H9 (cell line): ENCODE data around the gene CHCHD10. TPM values are rescaled to one million over a fixed set of nuclear protein-coding genes. Genes with fewer than 3 reads are reported as not detected.

ENCODE experiments used
- DNase-seq: peaks from one replicate; pipeline ENCODE4 v3.0.0-alpha.2; 2017
- H2AFZ ChIP-seq: one replicate; pipeline ENCODE4 v1.6.1; 2013; ENCODE audit warnings: mild to moderate bottlenecking, low read length, control low read depth, moderate library complexity
- H2AK5ac ChIP-seq: 2 replicates; pipeline ENCODE4 v1.6.1; 2013; ENCODE audit warnings: low read length, control low read depth, mixed read lengths; ENCODE audit not compliant: insufficient read length
- H2BK120ac ChIP-seq: one replicate; pipeline ENCODE4 v1.6.1; 2013; ENCODE audit warnings: low read depth, mild to moderate bottlenecking, low read length, control low read depth, inconsistent platforms; ENCODE audit not compliant: poor library complexity, severe bottlenecking
- H2BK12ac ChIP-seq: 2 replicates; pipeline ENCODE4 v1.6.1; 2013; ENCODE audit warnings: low read length, control low read depth, mixed read lengths, low read depth; ENCODE audit not compliant: insufficient read length
- H2BK15ac ChIP-seq: 2 replicates; pipeline ENCODE4 v1.6.1; 2013; ENCODE audit warnings: low read depth, low read length, control low read depth
- H2BK20ac ChIP-seq: one replicate; pipeline ENCODE4 v1.6.1; 2013; ENCODE audit warnings: low read depth, mild to moderate bottlenecking, low read length, control low read depth, inconsistent platforms; ENCODE audit not compliant: poor library complexity, severe bottlenecking
- H2BK5ac ChIP-seq: 2 replicates; pipeline ENCODE4 v1.6.1; 2013; ENCODE audit warnings: low read length, control low read depth, mixed read lengths; ENCODE audit not compliant: insufficient read length
- H3K14ac ChIP-seq: 2 replicates; pipeline ENCODE4 v1.6.1; 2013; ENCODE audit warnings: low read length, control low read depth; ENCODE audit not compliant: insufficient read depth
- H3K18ac ChIP-seq: 2 replicates; pipeline ENCODE4 v1.6.1; 2013; ENCODE audit warnings: low read depth, mild to moderate bottlenecking, mixed read lengths, low read length, control low read depth; ENCODE audit not compliant: insufficient read length
- H3K23ac ChIP-seq: 2 replicates; pipeline ENCODE4 v1.6.1; 2013; ENCODE audit warnings: low read length, control low read depth, mixed read lengths, low read depth; ENCODE audit not compliant: insufficient read length
- H3K23me2 ChIP-seq: 2 replicates; pipeline ENCODE4 v1.6.1; 2013; ENCODE audit warnings: low read depth, mild to moderate bottlenecking, mixed read lengths, low read length, control low read depth; ENCODE audit not compliant: insufficient read length, poor library complexity, severe bottlenecking
- H3K27ac ChIP-seq: 2 replicates; pipeline ENCODE4 v1.5.1; 2013; ENCODE audit warnings: low read length, control low read depth, mixed read lengths, low read depth; ENCODE audit not compliant: insufficient read length
- H3K27me3 ChIP-seq: 2 replicates; pipeline ENCODE4 v1.6.1; 2013; ENCODE audit warnings: low read length, control low read depth, inconsistent platforms; ENCODE audit not compliant: insufficient read depth
- H3K4ac ChIP-seq: 2 replicates; pipeline ENCODE4 v1.6.1; 2013; ENCODE audit warnings: low read depth, mild to moderate bottlenecking, control low read depth, inconsistent platforms, low read length, moderate library complexity
- H3K4me1 ChIP-seq: 2 replicates; pipeline ENCODE4 v1.6.1; 2013; ENCODE audit warnings: low read length, control low read depth, inconsistent platforms; ENCODE audit not compliant: insufficient read depth
- H3K4me2 ChIP-seq: 2 replicates; pipeline ENCODE4 v1.6.1; 2013; ENCODE audit warnings: low read length, control low read depth, mixed read lengths; ENCODE audit not compliant: insufficient read length, insufficient read depth
- H3K56ac ChIP-seq: 2 replicates; pipeline ENCODE4 v1.6.1; 2013; ENCODE audit warnings: low read depth, mild to moderate bottlenecking, mixed read lengths, low read length, control low read depth; ENCODE audit not compliant: insufficient read length
- H3K79me1 ChIP-seq: 2 replicates; pipeline ENCODE4 v1.6.1; 2013; ENCODE audit warnings: low read depth, mild to moderate bottlenecking, moderate library complexity, low read length, control low read depth, inconsistent platforms; ENCODE audit not compliant: insufficient read depth, poor library complexity, severe bottlenecking
- H3K79me2 ChIP-seq: 2 replicates; pipeline ENCODE4 v1.6.1; 2013; ENCODE audit warnings: low read length, control low read depth, inconsistent platforms; ENCODE audit not compliant: insufficient read depth
- H3K9ac ChIP-seq: 2 replicates; pipeline ENCODE4 v1.6.1; 2013; ENCODE audit warnings: low read length, control low read depth, mixed read lengths; ENCODE audit not compliant: insufficient read length; ENCODE audit errors: extremely low read depth
- H3K9me3 ChIP-seq: one replicate; pipeline ENCODE4 v1.6.1; 2013; ENCODE audit warnings: low read depth, low read length, inconsistent platforms; ENCODE audit not compliant: control insufficient read depth
- H3T11ph ChIP-seq: one replicate; pipeline ENCODE4 v1.6.1; 2013; ENCODE audit warnings: mild to moderate bottlenecking, low read length, control low read depth, inconsistent platforms
- H4K20me1 ChIP-seq: one replicate; pipeline ENCODE4 v1.6.1; 2013; ENCODE audit not compliant: control insufficient read depth, insufficient read length, insufficient read depth
- H4K5ac ChIP-seq: 2 replicates; pipeline ENCODE4 v1.6.1; 2013; ENCODE audit warnings: low read depth, mild to moderate bottlenecking, mixed read lengths, low read length, control low read depth; ENCODE audit not compliant: insufficient read length
- H4K8ac ChIP-seq: replicated peaks from 2 replicates; pipeline ENCODE4 v1.6.1; 2013; ENCODE audit warnings: low read length, control low read depth, mixed read lengths, low read depth; ENCODE audit not compliant: insufficient read length
- H4K91ac ChIP-seq: 2 replicates; pipeline ENCODE4 v1.6.1; 2013; ENCODE audit warnings: low read depth, mild to moderate bottlenecking, moderate library complexity, mixed read lengths, low read length, control low read depth; ENCODE audit not compliant: insufficient read length
- H3K27ac Mint-ChIP-seq, 3 experiments: 2 replicates in 2 of 3; 3 replicates in 1 of 3; pipeline ENCODE4 v1.8.0; 2020 to 2021; ENCODE audit warnings: mixed read lengths in 3 of 3, mild to moderate bottlenecking in 1 of 3, moderate library complexity in 1 of 3
- H3K27me3 Mint-ChIP-seq: 2 replicates; pipeline ENCODE4 v1.8.0; 2021; ENCODE audit warnings: low read depth, mild to moderate bottlenecking, moderate library complexity, mixed read lengths
- H3K36me3 Mint-ChIP-seq, 3 experiments: 2 replicates in 2 of 3; 3 replicates in 1 of 3; pipeline ENCODE4 v1.8.0; 2020 to 2021; ENCODE audit warnings: low read depth in 3 of 3, mixed read lengths in 3 of 3; ENCODE audit not compliant: insufficient read depth in 1 of 3
- H3K4me1 Mint-ChIP-seq, 2 experiments: 2 replicates each; pipeline ENCODE4 v1.8.0; 2020; ENCODE audit warnings: mixed read lengths in 2 of 2
- H3K4me3 Mint-ChIP-seq, 2 experiments: 2 replicates in 1 of 2; 3 replicates in 1 of 2; pipeline ENCODE4 v1.8.0; 2020 to 2021; ENCODE audit warnings: mild to moderate bottlenecking in 2 of 2, mixed read lengths in 2 of 2, moderate library complexity in 1 of 2
- H3K9me3 Mint-ChIP-seq, 2 experiments: 2 replicates in 1 of 2; 3 replicates in 1 of 2; pipeline ENCODE4 v1.8.0; 2020; ENCODE audit warnings: mild to moderate bottlenecking in 2 of 2, mixed read lengths in 2 of 2, moderate library complexity in 1 of 2
- CTCF ChIP-seq: fragments of 200-600 bp; sonication (generic); conservative IDR thresholded peaks from 3 replicates; pipeline ENCODE4 v1.8.0; 2021; ENCODE audit warnings: antibody characterized with exemption, mild to moderate bottlenecking
- WGBS: extraction: QIAGEN DNeasy Blood & Tissue Kit; methylation state at CpG from one replicate; pipeline ENCODE4 v1.1.7; 2013; ENCODE audit warnings: missing lambda C conversion rate, low lambda C conversion rate, mixed read lengths; ENCODE audit not compliant: insufficient read length; ENCODE audit errors: extremely low coverage; 5-methylcytosine and 5-hydroxymethylcytosine counted together
- total RNA-seq: library from RNA; stranded (reverse); gene quantifications from 2 replicates; pipeline ENCODE4 v1.2.1, GENCODE V29; 2021

The CHCHD10 gene
- total RNA-seq, 1 experiment from 2014 or later = 53.7 TPM

GRCh38 chr22:23812378-23812777 lies 44.6 kb upstream of the CHCHD10 start:
- Histone ChIP-seq H4K8ac (no peak overlapping the region), H4K20me1 (no peaks in the 10 kb centered on the region), H4K91ac (no peak overlapping the region), H3K27ac (no peak overlapping the region), H3K56ac (no peak overlapping the region), H3K18ac (no peak overlapping the region), H3K9ac (no peak overlapping the region), H3K23ac (no peak overlapping the region), H3K23me2 (no peaks in the 10 kb centered on the region), H4K5ac (no peak overlapping the region), H3T11ph (no peak overlapping the region), H2BK5ac (no peak overlapping the region), H2BK20ac (no peak overlapping the region), H2BK12ac (no peak overlapping the region), H2AK5ac (no peak overlapping the region), H2AFZ (no peak overlapping the region), H3K4ac (no peak overlapping the region), H3K27me3 (no peaks in the 10 kb centered on the region), H3K14ac (no peak overlapping the region), H3K79me2 (no peaks in the 10 kb centered on the region), H3K4me1 (no peaks in the 10 kb centered on the region), H2BK15ac (no peak overlapping the region), H2BK120ac (no peak overlapping the region), H3K79me1 (no peaks in the 10 kb centered on the region), H3K9me3 (no peaks in the 10 kb centered on the region), H3K4me2 (no peak overlapping the region)
- H3K27ac Mint-ChIP-seq = no peak overlapping the region
- peaks cover 30 to 78% (median 66%) of the 10 kb centered on the region in 3 experiments; a peak in 6 of 7 replicates for H3K36me3 Mint-ChIP-seq
- H3K4me3 Mint-ChIP-seq = no peak overlapping the region
- no peaks in the 10 kb centered on the region for H3K4me1 Mint-ChIP-seq
- DNase-seq = no peak
- no peaks in the 10 kb centered on the region for H3K27me3 Mint-ChIP-seq
- no CpG with 5 or more reads among the region's 4 CpGs for WGBS
- no peaks in the 10 kb centered on the region for H3K9me3 Mint-ChIP-seq
- no peak for TF ChIP-seq CTCF
